Measurements from ENCODE around the gene RNF157. TPM values are rescaled to one million over a fixed set of nuclear protein-coding genes. Genes with fewer than 3 reads are reported as not detected.

Gene RNF157
- total RNA-seq, 1 donor from 2014 or later = 43.5 TPM

DNA sequence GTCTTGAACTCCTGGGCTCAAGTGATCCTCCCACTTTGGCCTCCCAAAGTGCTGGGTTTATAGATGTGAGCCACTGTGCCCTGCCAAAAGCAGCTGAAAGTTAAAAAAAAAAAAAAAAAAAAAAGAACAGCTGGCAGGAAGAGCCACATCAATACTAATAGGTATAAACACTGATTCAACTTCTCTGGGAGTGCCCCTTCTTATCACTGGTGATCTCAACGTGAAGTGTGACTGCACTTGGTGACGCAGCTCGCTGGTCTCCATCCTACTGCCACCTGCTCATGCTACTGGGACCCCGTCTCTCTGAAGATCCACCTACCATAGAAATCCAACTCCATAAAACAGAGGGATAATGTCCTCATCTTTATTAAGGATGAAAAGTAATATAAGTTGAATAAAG is 40.8 kb downstream of the RNF157 start:
- TF ChIP-seq CTCF (IDR thresholded peaks at IDR 0.05; ENCODE audit: unreplicated experiment) = no peak
- H3K27ac Mint-ChIP-seq = no peak overlapping the region
- H3K9me3 Mint-ChIP-seq (ENCODE audit: low read depth) = no peaks in the 10 kb centered on the region
- DNase-seq (ENCODE audit: low spot score, unreplicated experiment) = no peak
- no peaks in the 10 kb centered on the region for H3K27me3 Mint-ChIP-seq
- peaks cover 7% of the 10 kb centered on the region for H3K4me1 Mint-ChIP-seq (ENCODE audit: low read depth)
- no peak overlapping the region for H3K4me3 Mint-ChIP-seq (ENCODE audit: low read depth)
- peaks cover 10% of the 10 kb centered on the region for H3K36me3 Mint-ChIP-seq (ENCODE audit: insufficient read depth)

GRCh38 chr17:76198702-76199101 is 41.6 kb downstream of the RNF157 start:
- no peak overlapping the region for H3K4me3 Mint-ChIP-seq (ENCODE audit: low read depth)
- H3K9me3 Mint-ChIP-seq (ENCODE audit: low read depth) = no peaks in the 10 kb centered on the region

GRCh38 chr17:76197911-76198310 is 42.4 kb downstream of the RNF157 start:
- no peaks in the 10 kb centered on the region for H3K27me3 Mint-ChIP-seq
- H3K9me3 Mint-ChIP-seq (ENCODE audit: low read depth) = no peaks in the 10 kb centered on the region
- no peak for TF ChIP-seq CTCF (IDR thresholded peaks at IDR 0.05; ENCODE audit: unreplicated experiment)
- H3K4me1 Mint-ChIP-seq (ENCODE audit: low read depth) = peaks cover 20% of the 10 kb centered on the region
- H3K36me3 Mint-ChIP-seq (ENCODE audit: insufficient read depth) = peaks cover 5% of the 10 kb centered on the region
- H3K27ac Mint-ChIP-seq = no peak overlapping the region
- no peak for DNase-seq (ENCODE audit: low spot score, unreplicated experiment)
- no peak overlapping the region for H3K4me3 Mint-ChIP-seq (ENCODE audit: low read depth)

More at GRCh38 chr17:76198702-76199101, 41.6 kb downstream of the RNF157 start:
- no peak for TF ChIP-seq CTCF (IDR thresholded peaks at IDR 0.05; ENCODE audit: unreplicated experiment)
- Mint-ChIP-seq H3K4me1 (ENCODE audit: low read depth) (peaks cover 14% of the 10 kb centered on the region), H3K36me3 (ENCODE audit: insufficient read depth) (peaks cover 5% of the 10 kb centered on the region), H3K27ac (no peak overlapping the region), H3K27me3 (no peaks in the 10 kb centered on the region)
- DNase-seq (ENCODE audit: low spot score, unreplicated experiment) = no peak

DNA sequence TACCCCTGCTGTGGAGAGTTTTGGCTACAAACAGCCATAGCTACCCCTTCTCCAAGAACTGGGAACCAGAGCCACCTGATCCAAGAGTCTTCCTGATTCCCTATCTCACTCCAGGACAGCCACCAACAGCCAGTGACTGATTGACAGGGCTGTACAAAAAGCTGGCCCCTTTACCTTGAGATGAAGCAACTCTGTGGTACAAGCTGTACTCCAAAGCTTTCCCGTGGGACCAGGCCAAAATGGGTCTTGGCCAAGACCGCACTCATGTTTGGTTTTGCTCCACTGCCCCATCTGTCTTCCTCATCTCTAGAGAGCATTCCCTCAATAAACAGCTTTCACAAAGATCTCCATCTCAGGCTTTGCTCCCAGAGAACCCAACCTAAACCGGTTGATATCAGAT is 43.6 kb downstream of the RNF157 start:
- Mint-ChIP-seq H3K27ac (peak overlapping the region; percentile 4), H3K36me3 (ENCODE audit: insufficient read depth) (peaks cover 5% of the 10 kb centered on the region), H3K9me3 (ENCODE audit: low read depth) (no peaks in the 10 kb centered on the region), H3K4me3 (ENCODE audit: low read depth) (no peak overlapping the region), H3K27me3 (no peaks in the 10 kb centered on the region), H3K4me1 (ENCODE audit: low read depth) (peaks cover 16% of the 10 kb centered on the region)
- TF ChIP-seq CTCF (IDR thresholded peaks at IDR 0.05; ENCODE audit: unreplicated experiment) = no peak
- no peak for DNase-seq (ENCODE audit: low spot score, unreplicated experiment)

GRCh38 chr17:76195281-76196096 is 44.8 kb downstream of the RNF157 start:
- no peak for TF ChIP-seq CTCF (IDR thresholded peaks at IDR 0.05; ENCODE audit: unreplicated experiment)
- Mint-ChIP-seq H3K27ac (no peak overlapping the region), H3K27me3 (no peaks in the 10 kb centered on the region), H3K4me3 (ENCODE audit: low read depth) (no peak overlapping the region), H3K36me3 (ENCODE audit: insufficient read depth) (peaks cover 5% of the 10 kb centered on the region), H3K9me3 (ENCODE audit: low read depth) (no peaks in the 10 kb centered on the region), H3K4me1 (ENCODE audit: low read depth) (peaks cover 16% of the 10 kb centered on the region)
- DNase-seq (ENCODE audit: low spot score, unreplicated experiment) = no peak
